Activated T-cell treated with anti-CD3 and anti-CD28 coated beads for 48 hours (primary cell): ENCODE results near the gene KANSL2.
A peak's percentile ranks its signal among the peaks of the same experiment; 100 is the strongest.
"Not testable (repeated sequence)": the region's sequence is repeated elsewhere in the genome, so short reads cannot be mapped to it uniquely, and the experiment has no call there.

Experiments
- DNase-seq: peaks from one replicate; pipeline ENCODE4 v3.0.0-alpha.2; 2020; ENCODE audit warnings: low read depth

The KANSL2 gene

DNA sequence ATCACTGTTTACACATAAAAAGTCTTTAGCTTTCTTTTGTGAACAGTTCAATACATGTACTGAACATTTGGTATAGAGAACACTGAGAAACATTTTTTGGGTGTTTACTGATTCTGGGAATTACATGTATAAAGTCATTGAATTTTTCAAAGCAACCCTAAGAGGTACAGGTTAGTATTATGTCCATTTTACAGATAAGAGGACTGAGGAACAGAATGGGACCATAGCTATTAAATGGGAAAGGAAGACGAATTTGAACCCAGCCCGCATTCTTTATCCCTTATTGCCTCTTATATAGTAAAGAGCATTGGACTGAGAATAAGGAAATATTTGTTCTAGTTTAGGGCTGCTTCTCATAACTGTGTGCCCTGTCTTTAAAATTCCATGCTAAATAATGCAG lies 889 bp upstream of the KANSL2 start:
- no peak for DNase-seq

DNA sequence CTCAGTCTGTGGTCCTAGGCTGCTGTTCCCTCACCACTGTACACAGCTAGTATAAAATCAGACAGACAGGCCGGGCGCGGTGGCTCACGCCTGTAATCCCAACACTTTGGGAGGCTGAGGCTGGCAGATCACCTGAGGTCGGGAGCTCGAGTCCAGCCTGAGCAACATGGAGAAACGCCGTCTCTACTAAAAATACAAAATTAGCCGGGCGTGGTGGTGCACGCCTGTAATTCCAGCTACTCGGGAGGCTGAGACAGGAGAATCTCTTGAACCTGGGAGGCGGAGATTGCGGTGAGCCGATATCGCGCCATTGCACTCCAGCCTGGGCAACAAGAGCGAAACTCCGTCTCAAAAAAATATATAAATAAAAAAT lies 481 bp upstream of the KANSL2 start:
- DNase-seq, result not testable (repeated sequence)

DNA sequence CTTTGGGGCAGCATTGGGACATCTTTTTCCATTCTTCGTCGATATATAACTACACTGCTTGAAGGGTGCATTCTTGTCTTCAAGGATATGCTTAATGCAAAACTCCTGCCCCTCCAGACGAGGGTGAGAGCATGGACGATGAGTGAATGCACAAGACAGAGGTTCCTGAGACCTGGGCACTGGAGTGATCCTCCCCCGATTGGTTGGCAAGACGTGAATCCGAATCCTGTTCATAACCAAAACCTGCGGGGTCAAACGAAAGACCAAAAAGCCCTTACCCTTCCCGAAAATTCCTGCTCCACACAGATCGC lies 684 bp downstream of the KANSL2 start:
- DNase-seq, result peak; percentile 3

DNA sequence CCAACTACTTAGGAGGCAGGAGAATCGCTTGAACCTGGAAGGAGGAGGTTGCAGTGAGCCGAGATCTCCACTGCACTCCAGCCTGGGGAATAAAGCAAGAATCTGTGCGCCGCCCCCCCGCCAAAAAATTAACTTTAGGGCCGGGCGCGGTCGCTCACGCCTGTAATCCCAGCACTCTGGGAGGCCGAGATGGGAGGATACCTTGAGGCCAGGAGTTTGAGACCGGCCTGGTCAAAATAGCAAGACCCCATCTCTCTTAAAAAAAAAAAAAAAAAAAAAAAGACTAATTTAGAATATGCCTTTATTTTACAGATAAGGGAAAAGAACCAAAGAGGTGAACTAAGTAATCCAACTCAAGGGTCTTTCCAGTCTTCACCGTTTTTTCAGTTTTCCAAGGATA lies 1.2 kb downstream of the KANSL2 start:
- no peak for DNase-seq

DNA sequence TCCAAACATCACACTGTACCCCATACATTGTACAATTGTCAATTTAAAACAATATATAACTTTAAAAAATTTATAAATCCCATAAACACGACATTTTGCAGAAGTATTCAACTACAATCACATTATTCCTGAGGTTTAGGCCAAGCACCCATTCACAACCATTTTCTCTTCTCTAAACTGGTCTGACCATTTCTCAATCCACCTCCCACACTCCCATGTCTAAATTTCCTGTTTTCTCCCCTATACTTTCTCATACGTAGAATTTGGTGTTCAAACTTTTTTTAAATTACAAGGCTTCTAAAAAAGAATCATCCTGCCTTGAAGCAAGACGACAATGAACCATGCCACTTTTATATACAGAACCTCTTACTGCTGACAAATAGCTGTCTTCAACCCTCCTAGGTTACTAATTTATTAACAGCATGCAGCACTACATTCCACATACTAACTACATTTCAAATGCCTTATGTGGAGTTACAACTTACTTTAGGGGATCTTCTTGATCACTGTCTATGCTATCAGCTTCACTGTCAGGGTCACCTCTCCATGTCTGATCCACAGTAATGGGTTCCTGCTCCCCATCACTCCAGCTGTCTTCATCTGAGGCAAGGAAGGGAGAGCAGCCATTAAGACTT lies 3.4 kb downstream of the KANSL2 start:
- DNase-seq, result no peak

DNA sequence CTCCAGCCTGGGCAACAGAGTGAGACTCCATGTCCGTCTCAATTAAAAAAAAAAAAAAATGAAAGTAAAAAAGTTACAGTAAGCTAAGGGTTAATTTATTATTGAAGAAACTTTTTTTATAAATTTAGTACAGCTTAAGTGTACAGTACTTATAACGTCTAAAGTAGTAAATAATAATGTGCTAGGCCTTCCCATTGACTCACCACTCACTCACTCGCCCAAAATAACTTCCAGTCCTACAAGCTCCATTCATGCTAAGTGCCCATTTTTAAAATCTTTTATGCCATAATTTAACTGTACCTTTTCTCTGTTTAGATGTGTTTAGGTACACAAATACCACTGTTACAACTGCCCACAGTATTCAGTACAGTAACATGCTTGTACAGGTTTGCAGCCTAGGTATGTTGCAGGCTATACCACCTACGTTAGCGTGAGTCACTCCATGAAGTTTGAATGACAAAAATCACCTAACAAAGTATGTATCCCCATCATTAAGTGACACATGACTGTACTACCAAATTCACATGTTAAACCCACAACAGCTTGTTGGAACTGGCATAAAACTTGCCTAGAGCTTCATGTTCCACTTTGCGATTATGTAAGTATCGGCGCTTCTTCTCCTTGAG lies 10.7 kb downstream of the KANSL2 start:
- DNase-seq, result no peak

- DNase-seq, result no peak
These were observed 13.0 kb downstream of the KANSL2 start for GRCh38 chr12:48668996-48669395.

- no peak for DNase-seq
These were observed 22.2 kb downstream of the KANSL2 start for GRCh38 chr12:48659863-48660262.

DNA sequence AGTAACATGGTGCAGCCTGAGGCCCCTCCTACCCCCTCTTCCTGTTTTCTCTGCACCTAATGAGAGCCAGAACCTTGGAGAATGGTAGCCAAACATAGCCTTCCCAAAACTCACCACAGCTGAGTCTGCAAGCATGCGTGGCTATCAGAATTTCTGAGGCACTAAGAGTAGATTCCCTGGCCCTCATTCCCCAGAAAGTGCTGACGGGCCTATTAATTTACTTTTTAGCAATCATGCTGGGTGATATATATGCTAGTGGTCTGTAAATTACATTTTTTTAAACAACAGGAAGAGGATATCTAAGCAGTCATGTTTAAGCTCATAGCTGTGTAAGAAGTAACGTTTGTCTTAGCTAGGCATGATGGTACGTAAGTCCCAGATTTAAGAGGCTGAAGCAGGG lies 30.4 kb downstream of the KANSL2 start:
- no peak for DNase-seq

DNA sequence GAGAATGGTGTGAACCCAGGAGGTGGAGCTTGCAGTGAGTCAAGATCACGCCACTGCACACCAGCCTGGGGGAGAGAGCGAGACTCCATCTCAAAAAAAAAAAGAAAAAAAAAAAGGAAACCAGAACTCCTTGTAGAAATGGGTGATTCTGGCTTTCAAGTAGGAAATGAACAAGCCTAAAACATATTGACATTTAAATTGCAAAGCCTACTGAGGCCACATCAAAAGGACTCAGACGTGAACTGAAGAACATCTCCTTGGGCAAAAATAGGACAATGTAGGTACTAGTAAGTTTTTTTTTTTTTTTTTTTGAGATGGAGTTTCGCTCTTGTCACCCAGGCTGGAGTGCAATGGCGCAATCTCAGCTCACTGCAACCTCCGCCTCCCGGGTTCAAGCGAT lies 36.7 kb downstream of the KANSL2 start:
- not testable (repeated sequence) for DNase-seq

- no peak for DNase-seq
These were observed 39.0 kb downstream of the KANSL2 start for GRCh38 chr12:48643011-48643410.

DNA sequence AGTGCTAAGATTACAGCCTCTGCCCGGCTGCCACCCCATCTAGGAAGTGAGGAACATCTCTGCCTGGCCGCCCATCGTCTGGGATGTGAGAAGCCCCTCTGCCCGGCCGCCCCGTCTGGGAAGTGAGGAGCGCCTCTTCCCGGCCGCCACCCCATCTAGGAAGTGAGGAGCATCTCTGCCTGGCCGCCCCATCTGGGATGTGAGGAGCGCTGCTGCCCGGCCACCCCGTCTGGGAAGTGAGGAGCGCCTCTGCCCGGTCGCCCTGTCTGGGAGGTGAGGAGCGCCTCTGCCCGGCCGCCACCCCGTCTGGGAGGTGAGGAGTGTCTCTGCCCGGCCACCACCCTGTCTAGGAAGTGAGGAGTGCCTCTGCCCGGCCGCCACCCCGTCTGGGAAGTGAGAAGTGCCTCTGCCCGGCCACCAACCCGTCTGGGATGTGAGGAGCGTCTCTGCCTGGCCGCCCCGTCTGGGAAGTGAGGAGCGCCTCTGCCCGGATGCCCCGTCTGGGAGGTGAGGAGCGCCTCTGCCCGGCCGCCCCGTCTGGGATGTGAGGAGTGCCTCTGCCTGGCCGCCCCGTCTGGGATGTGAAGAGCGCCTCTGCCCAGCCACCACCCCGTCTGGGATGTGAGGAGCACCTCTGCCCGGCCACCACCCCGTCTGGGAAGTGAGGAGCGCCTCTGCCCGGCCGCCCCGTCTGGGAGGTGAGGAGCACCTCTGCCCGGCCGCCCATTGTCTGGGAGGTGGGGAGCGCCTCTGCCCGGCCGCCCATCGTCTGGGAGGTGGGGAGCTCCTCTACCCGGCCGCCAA lies 40.1 kb downstream of the KANSL2 start:
- not testable (repeated sequence) for DNase-seq

GRCh38 chr12:48640854-48641253 lies 41.2 kb downstream of the KANSL2 start:
- no peak for DNase-seq

GRCh38 chr12:48640428-48640827 lies 41.6 kb downstream of the KANSL2 start:
- no peak for DNase-seq

DNA sequence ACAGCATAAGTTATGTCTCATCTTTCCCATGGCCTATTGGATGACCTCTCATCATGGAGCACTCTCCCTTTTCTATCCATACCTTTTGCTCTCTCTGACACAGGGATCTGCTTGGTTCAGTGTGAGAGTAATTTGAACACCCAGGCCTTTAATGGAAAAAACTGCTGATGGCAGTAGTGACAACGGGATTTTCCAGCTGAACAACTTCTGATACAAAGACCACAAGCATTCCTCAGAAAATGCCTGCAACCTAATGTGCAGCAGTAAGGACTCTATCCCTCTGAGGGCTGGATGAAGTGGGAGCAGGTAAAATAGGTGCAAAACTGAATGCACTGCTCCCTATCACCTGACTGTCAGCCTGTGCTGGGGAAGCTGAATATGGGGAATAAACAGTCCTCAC lies 51.0 kb downstream of the KANSL2 start:
- no peak for DNase-seq

GRCh38 chr12:48630346-48630745 lies 51.7 kb downstream of the KANSL2 start:
- DNase-seq, result no peak

GRCh38 chr12:48629541-48629940 lies 52.5 kb downstream of the KANSL2 start:
- DNase-seq, result no peak

- DNase-seq, result no peak
These were observed 54.5 kb downstream of the KANSL2 start for GRCh38 chr12:48627556-48627955.

DNA sequence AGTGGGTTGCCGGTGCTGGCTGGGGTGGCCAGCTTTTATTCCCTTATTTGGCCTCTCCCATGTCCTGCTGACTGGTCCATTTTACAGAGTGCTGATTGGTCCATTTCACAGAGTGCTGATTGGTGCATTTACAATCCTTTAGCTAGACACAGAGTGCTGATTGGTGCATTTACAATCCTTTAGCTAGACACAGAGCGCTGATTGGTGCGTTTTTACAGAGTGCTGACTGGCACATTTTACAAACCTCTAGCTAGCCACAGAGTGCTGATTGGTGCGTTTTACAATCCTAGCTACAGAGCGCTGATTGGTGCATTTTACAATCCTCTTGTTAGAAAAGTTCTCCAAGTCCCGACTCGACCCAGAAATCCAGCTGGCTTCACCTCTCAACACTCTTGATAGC lies 59.0 kb downstream of the KANSL2 start:
- DNase-seq, result not testable (repeated sequence)

DNA sequence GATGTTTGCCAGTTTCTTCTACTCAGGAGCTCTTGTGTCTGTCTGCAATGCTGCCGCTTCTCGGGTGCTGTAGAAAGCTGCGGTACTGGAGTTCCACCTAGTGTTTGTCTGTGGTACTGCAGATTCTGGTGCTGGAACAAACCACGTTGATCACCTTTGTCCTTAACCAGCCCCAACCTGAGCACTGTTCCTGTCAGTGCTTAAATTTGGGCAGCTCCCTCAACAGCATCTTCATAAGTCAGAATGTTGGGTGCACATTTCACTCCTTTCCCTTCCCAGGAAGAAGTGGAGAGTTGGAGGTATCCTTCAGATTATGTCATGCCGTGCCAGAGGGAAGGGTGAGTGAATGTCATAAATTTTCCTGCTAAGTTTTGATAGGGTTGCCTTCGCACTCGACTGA lies 63.5 kb downstream of the KANSL2 start:
- DNase-seq, result peak; percentile 61

DNA sequence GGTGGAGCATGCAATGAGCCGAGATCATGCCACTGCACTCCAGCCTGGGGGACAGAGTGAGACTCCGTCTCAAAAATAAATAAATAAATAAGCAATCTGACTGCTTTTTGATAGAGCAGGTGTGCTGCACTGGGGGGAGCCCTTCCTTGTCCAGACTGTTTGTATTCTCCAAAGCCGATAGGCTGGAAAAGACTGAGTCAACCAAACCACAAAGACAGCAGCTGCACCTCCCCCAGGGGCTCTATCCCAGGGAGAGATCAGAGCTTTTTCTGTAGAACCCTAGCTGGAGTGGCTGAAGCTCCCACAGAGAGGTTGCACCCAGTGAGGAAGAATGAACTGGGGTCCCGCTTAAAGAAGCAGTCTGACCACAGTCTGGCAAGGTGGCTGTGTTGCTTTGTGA lies 66.4 kb downstream of the KANSL2 start:
- DNase-seq, result no peak

GRCh38 chr12:48613321-48613720 lies 68.7 kb downstream of the KANSL2 start:
- no peak for DNase-seq
